GM11168 (cell line): ENCODE results near the gene OSBPL9.
"Not testable (repeated sequence)": the region's sequence is repeated elsewhere in the genome, so short reads cannot be mapped to it uniquely, and the experiment has no call there.

Experiments used
- in situ Hi-C: fragments of 300-500 bp; cut with MboI; formaldehyde crosslinking; loops from one replicate; pipeline ENCODE4 v1.12.0; 2022; ENCODE audit warnings: low sequenced_read_pairs; ENCODE audit not compliant: unreplicated experiment

The OSBPL9 gene

DNA sequence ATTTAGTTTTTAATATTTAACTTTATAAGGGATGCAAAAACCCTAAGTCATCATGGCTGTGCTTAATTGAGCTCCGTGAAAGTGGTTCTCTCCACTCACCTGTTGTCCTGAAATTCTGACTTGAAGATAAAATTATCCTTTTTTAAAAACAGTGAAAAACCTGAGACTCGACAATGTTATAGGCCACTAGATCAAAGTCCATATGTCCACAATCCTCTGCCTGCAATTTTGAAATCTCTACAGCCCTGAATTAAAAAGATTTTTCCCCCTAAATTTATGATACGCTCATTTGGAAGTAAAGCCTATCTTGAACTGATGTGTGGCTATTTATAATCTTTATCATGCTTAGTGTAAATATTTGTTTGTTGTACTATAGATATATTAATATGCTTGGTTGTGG, 18.7 kb downstream of the OSBPL9 start:
- in situ Hi-C loops, result no loop called here

DNA sequence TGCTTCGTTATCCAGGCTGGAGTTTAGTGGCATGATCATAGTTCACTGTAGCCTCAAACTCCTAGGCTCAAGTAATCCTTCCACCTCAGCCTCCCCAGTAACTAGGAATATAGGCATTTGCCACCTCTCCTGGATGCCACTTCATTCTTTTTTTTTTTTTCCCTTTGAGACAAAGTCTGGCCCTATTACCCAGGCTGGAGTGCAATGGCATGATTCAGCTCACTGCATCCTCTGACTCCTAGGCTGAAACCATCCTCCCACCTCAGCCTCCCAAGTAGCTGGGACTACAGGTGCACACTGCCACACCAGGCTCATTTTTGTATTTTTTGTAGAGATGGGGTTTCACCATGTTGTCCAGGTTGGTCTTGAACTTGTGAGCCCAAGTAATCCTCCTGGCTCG, 19.3 kb downstream of the OSBPL9 start:
- in situ Hi-C loops, result no loop called here

DNA sequence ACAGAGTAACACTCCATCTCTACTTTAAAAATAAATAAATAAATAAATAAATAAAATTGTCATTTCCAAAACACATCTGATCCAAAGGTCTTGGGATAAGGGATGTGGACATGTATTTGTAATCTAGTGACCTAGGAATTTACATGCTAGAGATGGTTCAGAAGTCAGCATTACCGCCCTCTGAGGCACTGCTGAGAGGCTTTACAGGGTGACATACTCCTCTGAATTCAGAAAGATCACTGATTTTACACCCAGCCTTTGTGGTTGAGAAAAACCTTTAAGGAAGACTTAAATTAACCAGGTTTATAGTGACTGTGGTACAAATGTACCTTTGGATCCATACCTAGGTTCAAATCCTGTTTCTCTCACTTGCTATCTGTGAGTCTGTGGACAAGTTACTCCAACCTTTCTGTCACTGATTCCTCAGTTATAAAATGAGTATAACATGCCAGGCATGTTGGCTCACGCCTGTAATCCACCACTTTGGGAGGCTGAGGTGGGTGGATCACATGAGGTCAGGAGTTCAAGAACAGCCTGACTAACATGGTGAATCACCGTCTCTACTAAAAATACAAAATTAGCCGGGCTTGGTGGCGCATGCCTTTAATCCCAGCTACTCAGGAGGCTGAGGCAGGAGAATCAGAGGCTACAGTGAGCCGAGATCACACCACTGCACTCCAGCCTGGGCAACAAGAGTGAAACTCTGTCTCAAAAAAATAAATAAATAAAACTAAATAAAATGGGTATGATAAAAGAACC, 20.1 kb downstream of the OSBPL9 start:
- in situ Hi-C loops, result no loop called here

DNA sequence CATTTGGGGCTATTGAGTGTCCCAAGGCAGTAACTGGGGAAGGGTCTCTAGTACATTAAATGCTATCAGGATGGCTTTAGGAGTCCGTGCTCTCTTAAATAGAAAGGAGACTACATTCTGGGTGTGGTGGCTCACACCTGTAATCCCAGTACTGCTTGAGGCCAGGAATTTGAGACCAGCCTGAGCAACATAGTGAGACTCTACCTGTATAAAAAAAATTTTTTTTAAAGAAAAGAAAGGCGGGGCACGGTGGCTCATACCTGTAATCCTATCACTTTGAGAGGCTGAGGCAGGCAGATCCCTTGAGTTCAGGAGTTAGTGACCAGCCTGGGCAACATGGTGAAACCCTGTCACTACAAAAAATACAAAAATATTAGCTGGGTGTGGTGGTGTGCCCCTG, 21.5 kb downstream of the OSBPL9 start:
- in situ Hi-C loops, result no loop called here

DNA sequence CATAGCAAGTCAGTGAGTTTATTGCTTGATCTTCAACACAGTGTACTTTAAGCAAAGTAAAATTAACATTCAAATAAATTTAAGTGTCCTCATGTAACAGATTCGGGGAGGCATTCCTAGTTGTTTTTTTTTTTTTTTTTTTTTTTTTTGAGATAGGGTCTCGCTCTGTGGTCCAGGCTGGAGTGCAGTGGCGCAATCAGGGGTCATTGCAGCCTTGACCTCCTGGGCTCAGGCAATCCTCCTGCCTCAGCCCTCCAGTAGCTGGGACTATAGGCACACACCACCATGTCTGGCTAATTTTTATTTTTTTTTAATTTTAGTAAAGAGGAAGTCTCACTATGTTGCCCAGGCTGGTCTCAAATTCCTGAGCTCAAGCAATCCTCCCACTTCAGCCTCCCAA, 22.8 kb downstream of the OSBPL9 start:
- in situ Hi-C loops, result loop anchor here (5.0 kb wide), 1 partner anchor 133 kb away; no protein-coding TSS in a partner anchor

DNA sequence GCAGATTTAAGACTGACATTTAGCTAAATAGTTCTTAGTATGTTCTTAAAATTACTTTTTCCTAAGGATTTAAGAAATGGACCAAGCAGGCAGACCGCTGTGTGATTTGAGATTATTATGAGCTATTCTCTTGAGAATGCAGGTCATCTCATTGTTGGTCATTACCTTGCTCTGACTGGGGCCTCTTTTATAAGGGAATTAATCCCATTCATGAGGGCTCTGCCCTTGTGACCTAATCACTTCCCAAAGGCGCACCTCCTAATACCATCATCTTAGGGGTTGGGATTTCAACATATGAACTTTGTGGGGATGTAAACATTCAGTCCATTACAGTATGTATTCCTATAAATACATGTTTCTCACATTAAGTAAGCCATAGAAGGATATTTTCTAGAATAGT, 24.2 kb downstream of the OSBPL9 start:
- in situ Hi-C loops, result loop anchor here (5.0 kb wide), 1 partner anchor 131 kb away; no protein-coding TSS in a partner anchor

DNA sequence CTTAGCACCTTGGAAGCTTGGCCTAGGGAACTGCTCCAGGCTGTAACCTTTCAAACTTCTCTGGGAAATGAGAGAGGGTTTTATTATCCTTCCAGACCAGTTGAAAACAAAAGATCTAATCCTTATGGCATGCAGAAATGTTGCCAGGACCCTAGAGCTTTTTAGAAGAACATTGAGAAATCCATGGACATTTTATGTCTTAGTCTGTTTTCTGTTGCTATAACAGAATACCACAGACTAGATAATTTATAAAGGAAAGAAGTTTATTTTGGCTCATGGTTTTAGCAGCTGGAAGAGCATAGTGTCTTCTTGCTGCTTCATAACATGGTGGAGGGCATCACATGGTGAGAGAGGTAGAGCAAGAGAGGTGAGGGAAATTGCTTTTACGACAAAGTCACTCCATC, 25.8 kb downstream of the OSBPL9 start:
- in situ Hi-C loops, result loop anchor here (5.0 kb wide), 1 partner anchor 130 kb away; no protein-coding TSS in a partner anchor

DNA sequence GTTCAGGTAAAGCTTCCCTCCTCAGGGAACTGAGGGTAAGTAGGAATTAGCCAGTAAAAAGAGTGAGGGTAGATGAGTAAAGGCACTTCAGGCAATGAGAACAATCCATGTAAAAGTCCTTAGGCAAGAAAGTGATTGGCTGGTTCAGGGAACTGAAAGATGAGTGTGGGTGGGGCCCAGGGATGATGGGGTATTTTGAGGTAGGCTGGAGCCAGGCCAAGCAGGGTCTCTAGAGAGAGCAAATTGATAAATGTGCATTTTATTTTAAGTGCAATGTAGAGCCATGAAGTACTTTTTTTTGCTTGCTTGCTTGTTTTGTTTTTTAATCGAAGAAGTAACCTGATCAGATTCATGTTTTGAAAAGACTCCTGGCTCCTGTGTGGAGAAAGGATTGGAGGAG, 26.5 kb downstream of the OSBPL9 start:
- in situ Hi-C loops, result loop anchor here (5.0 kb wide), 1 partner anchor 129 kb away; no protein-coding TSS in a partner anchor

DNA sequence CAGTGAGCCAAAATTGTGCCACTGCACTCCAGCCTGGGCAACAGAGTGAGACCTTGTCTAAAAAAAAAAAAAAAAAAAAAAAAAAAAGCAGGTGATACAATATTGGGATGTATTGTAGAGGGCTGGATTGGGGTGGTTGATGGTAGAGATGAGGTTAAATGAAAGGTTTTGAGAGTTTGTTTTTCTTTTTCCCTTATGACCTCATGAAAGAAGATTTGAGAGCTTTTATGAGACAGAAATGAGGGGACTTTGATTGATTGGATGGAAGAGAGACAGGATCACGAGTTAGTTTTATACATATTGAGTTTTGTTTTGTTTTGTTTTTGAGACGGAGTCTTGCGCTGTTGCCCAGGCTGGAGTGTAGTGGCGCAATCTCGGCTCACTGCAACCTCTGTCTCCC, 27.1 kb downstream of the OSBPL9 start:
- in situ Hi-C loops, result loop anchor here (5.0 kb wide), 1 partner anchor 128 kb away; no protein-coding TSS in a partner anchor

DNA sequence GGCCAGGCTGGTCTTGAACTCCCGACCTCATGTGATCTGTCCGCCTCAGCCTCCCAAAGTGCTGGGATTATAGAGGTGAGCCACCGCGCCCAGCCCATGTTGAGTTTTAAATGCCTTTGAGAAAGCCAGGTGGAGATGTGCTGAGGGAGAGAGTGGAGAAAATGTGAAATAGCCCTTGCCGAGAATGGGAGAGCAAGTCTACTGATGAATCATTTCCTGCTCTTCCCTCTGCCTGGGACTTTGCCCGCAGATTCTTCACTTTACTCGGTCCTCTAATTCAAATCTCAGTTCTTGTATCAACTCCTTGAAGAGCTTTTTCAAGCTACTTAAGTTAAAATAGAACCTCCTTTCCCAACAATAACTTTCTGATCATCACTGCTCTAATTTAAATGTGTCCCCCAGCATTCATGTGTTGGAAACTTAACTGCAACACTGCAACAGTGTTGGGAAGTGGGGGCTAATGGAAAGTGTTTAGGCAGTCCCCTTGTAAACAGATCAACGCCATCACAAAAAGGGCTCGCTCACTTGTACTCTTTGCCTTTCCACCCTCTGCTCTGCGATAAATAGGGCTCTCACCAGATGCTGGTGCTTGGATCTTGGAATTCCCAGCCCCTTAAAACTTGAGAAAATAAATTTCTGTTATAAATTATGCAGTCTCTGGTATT, 27.8 kb downstream of the OSBPL9 start:
- in situ Hi-C loops, result loop anchor here (5.0 kb wide), 1 partner anchor 128 kb away; no protein-coding TSS in a partner anchor

DNA sequence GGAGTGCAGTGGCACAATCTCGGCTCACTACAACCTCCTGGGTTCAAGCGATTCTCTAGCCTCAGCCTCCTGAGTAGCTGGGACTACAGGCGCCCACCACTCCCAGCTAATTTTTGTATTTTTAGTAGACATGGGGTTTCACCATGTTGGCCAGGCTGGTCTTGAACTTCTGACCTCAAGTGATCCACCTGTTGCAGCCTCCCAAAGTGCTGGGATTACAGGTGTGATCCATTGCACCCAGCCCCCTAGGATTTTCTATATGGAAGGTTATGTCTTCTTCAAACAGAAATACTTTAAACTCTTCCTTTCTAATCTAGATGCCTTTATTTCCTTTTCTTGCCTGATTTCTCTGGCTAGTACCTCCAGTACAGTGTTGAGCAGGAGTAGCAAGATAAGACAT, 29.7 kb downstream of the OSBPL9 start:
- in situ Hi-C loops, result not testable (repeated sequence)

DNA sequence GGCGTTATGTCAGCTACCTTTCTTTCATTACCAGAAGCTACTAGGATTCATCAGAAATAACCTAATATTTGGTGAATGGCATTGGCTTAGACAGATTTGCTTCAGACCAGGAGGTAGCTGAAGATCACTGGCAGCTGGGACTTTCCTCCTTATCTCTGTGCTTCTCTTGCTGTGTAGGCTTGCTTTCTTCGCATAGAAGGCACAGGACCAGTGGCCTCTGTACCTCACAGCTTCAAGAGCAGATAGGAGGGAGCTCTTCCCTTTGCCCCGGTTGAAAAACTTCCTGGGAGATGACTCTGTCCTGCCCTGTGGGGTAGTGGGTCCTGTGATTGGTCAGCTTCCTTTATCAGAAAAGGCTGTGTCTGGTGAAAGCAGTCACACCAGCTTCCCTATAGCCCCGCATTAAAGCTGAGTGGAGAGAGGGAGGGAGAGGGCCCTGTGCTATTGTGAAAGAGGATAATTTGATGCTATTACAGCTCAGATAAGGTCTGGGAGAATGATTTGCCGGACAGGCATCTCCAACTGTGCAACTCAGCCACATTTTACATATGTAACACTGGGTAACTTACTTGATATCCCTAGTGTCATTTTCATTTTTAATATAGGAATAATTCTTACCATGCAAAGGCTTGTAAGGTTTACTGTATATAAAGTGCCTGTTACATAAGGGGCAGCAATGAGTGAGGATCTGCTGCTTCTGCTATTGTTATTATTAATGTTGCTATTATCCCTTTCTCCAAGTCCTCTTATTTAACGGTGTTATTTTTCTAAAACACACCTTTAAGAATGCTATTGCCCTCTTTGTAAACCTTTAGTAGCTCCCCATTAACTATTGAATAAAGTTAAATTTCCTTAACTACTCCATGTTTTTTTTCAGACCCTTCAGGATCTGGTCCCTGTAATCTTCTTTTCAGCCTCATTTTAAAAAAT, 31.6 kb downstream of the OSBPL9 start:
- in situ Hi-C loops, result no loop called here

DNA sequence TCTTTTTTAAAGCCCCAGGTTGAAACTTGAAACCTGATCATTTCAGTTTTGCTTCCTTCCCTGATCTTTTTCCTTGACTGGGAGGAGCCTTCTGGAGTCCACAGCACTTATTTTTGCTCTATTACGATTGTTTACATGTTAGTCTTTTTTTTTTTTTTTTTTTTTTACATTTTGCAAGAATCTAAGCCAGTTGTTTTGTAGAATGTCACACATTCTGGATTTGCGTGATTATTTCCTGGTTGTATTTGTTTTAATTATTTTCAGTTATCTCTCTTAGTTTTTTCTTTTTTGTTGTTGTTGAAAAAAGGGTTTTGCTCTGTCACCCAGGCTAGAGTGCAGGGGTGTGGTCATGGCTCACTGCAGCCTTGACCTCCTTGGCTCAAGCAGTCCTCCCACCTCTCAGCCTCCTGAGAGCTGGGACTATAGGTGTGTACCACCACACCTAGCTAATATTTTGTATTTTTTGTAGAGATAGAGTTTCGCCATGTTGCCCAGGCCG, 32.8 kb downstream of the OSBPL9 start:
- in situ Hi-C loops, result no loop called here

DNA sequence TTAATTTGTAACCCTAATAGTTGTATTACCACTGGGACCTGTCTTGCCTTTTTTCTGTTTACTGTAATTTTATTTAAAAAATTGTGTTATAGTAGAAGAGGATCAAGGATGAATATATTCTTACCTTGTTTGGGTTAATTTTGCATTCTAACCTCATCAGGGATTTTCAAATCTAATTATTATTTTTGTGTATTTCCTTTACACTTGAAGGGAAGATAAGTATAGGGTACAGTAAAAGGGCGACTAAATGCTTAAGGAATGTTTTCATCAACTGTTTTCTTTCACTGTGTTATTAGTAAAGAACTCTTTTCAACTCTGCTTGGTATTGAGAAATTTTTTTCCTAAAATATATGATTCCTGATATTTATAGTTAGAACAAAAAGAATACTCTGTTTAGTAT, 33.3 kb downstream of the OSBPL9 start:
- in situ Hi-C loops, result no loop called here

DNA sequence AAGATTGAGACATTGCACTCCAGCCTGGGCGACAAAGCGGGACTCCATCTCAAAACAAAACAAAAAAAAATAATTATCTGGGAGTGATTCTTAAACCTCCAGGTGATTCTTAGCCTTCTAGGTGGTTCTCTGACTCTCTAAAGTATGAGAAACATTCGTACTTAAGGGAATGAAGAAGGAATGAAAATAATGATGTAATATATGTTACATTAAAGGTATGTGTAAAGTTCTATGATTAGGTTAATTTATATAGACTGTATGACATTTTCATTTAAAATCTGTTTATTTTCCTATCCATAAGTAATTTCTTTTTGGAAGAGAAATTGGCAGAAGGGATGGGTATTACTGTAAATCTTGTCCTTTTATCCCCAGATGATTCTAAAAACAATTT, 34.7 kb downstream of the OSBPL9 start:
- in situ Hi-C loops, result no loop called here

DNA sequence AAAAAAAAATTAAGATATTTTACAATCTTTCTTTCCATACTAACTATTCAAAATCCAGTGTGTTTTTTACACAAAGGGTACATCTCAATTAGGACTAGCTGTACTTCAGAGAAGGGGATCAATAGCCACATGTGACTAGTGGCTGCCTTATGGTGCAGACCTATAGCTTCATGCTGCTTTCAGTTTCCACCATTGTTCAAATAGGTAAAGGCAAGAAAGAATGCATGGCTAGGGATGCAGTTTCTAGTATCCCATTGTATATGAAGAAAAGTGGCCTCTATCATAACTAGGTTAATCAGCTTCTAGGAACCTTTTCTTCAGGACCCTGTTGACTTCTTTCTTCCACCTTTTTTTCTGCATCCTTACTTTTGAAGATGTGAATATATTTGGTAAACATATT, 35.7 kb downstream of the OSBPL9 start:
- in situ Hi-C loops, result no loop called here

DNA sequence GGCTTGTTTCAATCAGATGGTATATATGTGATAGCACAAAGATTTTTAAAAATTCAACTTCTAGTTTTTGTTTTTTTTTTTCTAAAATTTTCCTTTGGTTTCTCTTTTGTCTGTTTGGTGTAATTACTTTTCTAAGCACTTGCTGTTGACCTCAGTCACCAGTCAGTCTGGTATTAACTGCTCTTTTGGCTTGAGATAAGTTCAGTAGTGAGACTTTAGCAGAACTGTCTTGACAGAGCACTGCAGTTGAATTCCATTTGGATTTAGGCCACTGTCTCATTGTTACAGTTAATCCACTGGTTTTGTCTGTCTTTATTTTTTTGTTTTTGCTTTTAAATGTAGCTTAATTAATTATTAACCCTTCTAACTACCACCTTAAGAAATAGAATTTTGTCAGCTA, 36.2 kb downstream of the OSBPL9 start:
- in situ Hi-C loops, result no loop called here

DNA sequence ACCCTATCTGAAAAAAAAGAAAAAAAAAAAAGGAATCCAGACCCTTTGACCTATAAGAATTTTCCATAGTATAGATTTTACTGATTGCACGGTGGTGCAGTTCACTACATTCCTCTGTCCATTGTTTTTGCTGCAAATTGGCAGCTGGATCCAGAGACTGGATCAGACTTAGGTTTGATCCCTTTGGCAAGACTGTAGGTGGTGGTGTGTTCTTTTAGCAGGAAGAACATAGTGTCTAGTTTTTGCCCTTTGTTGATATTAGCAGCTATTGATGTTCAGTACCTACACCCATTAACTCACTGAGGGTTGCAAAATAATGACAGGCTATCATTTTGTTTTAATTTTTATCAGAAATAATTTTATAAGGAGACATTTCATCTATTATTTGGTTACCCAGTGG, 37.1 kb downstream of the OSBPL9 start:
- in situ Hi-C loops, result no loop called here

DNA sequence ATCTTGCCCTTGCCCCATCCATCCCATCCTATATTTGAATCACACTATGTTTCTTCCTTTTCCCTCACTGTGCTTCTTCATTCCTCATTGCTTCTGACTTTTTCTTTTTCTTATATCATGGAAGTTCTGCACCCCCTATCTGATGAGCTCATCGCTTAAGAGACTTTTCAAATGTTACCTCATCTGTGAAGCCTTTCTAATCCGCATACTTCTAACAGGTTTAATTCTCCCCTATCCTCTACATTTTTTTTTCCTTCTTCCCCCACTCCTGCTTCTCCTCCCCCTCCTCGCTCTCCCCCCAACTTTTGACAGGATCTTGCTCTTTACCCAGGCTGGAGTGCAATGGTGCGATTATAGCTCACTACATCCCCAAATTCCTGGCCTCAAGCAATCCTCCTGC, 39.5 kb downstream of the OSBPL9 start:
- in situ Hi-C loops, result no loop called here

DNA sequence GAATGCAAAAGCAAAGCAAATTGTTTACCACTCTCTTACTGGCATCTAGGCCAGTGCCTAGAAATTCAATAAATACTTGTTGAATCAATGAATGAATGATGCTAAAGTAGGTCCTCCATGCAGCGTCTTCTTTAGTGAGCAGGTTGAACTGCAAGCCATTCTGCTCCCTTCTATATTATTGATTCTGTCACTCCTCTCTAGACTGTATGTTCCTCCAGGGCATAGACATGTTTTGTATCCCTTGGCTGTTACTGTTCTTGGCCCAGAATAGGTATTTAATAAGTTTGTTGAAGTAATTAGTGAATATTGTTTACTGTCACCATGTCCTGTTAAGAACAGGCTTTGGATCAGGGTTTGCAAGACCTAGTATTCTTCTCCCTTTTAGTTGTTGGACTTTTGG, 43.7 kb downstream of the OSBPL9 start:
- in situ Hi-C loops, result no loop called here
